Mesothelial cell of epicardium (in vitro differentiated cells): ENCODE results near the gene PRTG. TPM values are rescaled to one million over a fixed set of nuclear protein-coding genes. Genes with fewer than 3 reads are reported as not detected.

Source experiments
- DNase-seq, 2 experiments: peaks; one replicate each; pipeline ENCODE4 v3.0.0; 2021; ENCODE audit warnings: low spot score in 2 of 2; ENCODE audit not compliant: unreplicated experiment in 2 of 2
- H3K27ac Mint-ChIP-seq: 2 replicates; pipeline ENCODE4 v1.8.0; 2021; ENCODE audit warnings: mixed read lengths
- H3K27me3 Mint-ChIP-seq: 2 replicates; pipeline ENCODE4 v1.8.0; 2021; ENCODE audit warnings: low read depth, mixed read lengths
- H3K36me3 Mint-ChIP-seq: 2 replicates; pipeline ENCODE4 v1.8.0; 2021; ENCODE audit warnings: mixed read lengths
- H3K4me1 Mint-ChIP-seq: 2 replicates; pipeline ENCODE4 v1.8.0; 2021; ENCODE audit warnings: mixed read lengths
- H3K4me3 Mint-ChIP-seq: 2 replicates; pipeline ENCODE4 v1.8.0; 2021; ENCODE audit warnings: mild to moderate bottlenecking, moderate library complexity, mixed read lengths
- H3K9me3 Mint-ChIP-seq: 2 replicates; pipeline ENCODE4 v1.8.0; 2021; ENCODE audit warnings: mixed read lengths
- total RNA-seq: library from RNA; stranded (reverse); gene quantifications from 3 replicates; pipeline ENCODE4 v1.2.1, GENCODE V29; 2021
- TF ChIP-seq, protein P1 (sequence below): fragments of 200-600 bp; sonication (generic); IDR thresholded peaks from one replicate; pipeline ENCODE4 v1.5.0; 2021; ENCODE audit warnings: antibody characterized with exemption; ENCODE audit not compliant: unreplicated experiment

PRTG gene
- total RNA-seq, 1 donor from 2014 or later = 16.9 TPM

GRCh38 chr15:55573224-55573623 is 169.7 kb downstream of the PRTG start:
- Mint-ChIP-seq H3K9me3 (peaks cover 19% of the 10 kb centered on the region), H3K27me3 (no peaks in the 10 kb centered on the region), H3K4me3 (no peak overlapping the region), H3K4me1 (peaks cover 8% of the 10 kb centered on the region), H3K27ac (no peak overlapping the region), H3K36me3 (peaks cover 31% of the 10 kb centered on the region)
- TF ChIP-seq, protein P1, sequence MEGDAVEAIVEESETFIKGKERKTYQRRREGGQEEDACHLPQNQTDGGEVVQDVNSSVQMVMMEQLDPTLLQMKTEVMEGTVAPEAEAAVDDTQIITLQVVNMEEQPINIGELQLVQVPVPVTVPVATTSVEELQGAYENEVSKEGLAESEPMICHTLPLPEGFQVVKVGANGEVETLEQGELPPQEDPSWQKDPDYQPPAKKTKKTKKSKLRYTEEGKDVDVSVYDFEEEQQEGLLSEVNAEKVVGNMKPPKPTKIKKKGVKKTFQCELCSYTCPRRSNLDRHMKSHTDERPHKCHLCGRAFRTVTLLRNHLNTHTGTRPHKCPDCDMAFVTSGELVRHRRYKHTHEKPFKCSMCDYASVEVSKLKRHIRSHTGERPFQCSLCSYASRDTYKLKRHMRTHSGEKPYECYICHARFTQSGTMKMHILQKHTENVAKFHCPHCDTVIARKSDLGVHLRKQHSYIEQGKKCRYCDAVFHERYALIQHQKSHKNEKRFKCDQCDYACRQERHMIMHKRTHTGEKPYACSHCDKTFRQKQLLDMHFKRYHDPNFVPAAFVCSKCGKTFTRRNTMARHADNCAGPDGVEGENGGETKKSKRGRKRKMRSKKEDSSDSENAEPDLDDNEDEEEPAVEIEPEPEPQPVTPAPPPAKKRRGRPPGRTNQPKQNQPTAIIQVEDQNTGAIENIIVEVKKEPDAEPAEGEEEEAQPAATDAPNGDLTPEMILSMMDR = no peak
- no peak for DNase-seq

DNA sequence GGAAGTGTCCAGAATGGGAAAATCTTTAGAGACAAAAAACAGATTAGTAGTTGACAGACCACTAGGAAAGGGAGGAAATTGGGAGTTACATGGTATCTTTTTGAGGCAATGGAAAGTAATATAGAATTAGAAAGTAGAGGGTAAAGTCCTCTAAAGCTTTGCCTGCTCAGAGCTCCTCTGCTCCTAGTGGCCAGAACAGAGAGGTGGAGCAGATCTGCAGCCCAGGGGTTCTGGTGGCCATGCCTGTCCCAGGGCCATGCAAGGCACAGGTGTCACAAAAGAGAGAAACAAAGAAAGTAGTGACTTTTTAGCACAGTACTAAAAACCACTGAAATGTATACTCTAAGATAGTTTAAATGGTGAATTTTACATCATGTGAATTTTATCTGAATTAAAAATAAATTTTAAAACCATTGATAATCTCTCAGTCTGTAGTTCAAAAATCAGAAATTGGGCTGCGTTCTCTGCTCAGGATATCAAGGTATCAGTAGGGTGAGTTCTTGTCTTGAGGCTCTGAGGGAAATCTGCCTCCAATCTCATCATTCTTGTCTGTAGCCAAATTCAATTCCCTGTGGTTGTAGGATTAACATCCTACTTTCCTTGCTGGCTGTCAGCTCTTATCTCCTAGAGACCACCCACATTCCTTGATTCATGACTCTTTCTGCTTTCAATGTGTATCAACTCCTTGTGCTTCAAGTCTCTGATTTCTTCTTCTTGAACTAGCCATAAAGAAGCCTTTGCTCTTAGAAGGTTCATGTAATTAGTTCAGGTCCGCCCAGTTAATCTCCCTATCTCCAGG is 178.4 kb downstream of the PRTG start:
- DNase-seq = no peak
- Mint-ChIP-seq H3K27me3 (no peaks in the 10 kb centered on the region), H3K4me1 (no peaks in the 10 kb centered on the region), H3K9me3 (peaks cover 50% of the 10 kb centered on the region), H3K27ac (no peak overlapping the region), H3K36me3 (peaks cover 57% of the 10 kb centered on the region), H3K4me3 (no peak overlapping the region)
- TF ChIP-seq, protein P1 = no peak

GRCh38 chr15:55562601-55563000 is 180.4 kb downstream of the PRTG start:
- Mint-ChIP-seq H3K9me3 (peaks cover 50% of the 10 kb centered on the region), H3K4me1 (no peaks in the 10 kb centered on the region), H3K4me3 (no peak overlapping the region), H3K36me3 (peaks cover 59% of the 10 kb centered on the region), H3K27ac (no peak overlapping the region), H3K27me3 (no peaks in the 10 kb centered on the region)
- DNase-seq = no peak
- TF ChIP-seq, protein P1 = no peak

Other genes with a start within 250 kb of the PRTG start
- gene DNAAF4, start 234.9 kb downstream of the PRTG start, total RNA-seq = 3.3 to 4.3 TPM (median 3.4 TPM) in 3 replicates
- gene PYGO1, start 154.8 kb downstream of the PRTG start, total RNA-seq = 29.6 to 34.1 TPM (median 30.6 TPM) in 3 replicates